Testis (tissue), 2 donors: ENCODE results near the gene FGF12.

ENCODE experiments used
- CTCF ChIP-seq, 3 experiments: fragments of 450-650 bp in 2 of 3; fragments of 200-600 bp in 1 of 3; sonication (generic) in 1 of 3; IDR thresholded peaks; one replicate each; pipeline ENCODE4 v1.5.1; 2016 to 2019; ENCODE audit warnings: antibody characterized with exemption in 3 of 3, mild to moderate bottlenecking in 2 of 3, moderate library complexity in 1 of 3
- POLR2A ChIP-seq: fragments of 450-650 bp; IDR thresholded peaks from one replicate; pipeline ENCODE4 v1.6.1; 2017; ENCODE audit warnings: antibody characterized with exemption, mild to moderate bottlenecking, moderate library complexity

GRCh38 chr3:192652727-192653126 lies 74.6 kb downstream of the FGF12 start:
- TF ChIP-seq CTCF (IDR thresholded peaks at IDR 0.05): no peak
- no peak for TF ChIP-seq POLR2A
